HCT116 (cell line): ENCODE data around the gene VSIG2. TPM values are rescaled to one million over a fixed set of nuclear protein-coding genes. Genes with fewer than 3 reads are reported as not detected.

Experiments
- ATAC-seq: fragments of 200-7000 bp; cut with Tn5 transposase; 2 replicates; pipeline ENCODE4 v1.9.1; 2020; ENCODE audit warnings: mild to moderate bottlenecking, moderate library complexity
- BruUV-seq: library from RNA; stranded (reverse); fragments of 400-500 nt; replicated peaks from 2 replicates; lab custom pipeline; 2021; lab: Mats Ljungman, UMichigan
- CTCF ChIA-PET: fragments of 300-600 bp; sonication (Branson Sonifier 250); formaldehyde crosslinking; loops from one replicate; lab custom pipeline; 2021; ENCODE audit warnings: antibody characterized with exemption; lab: Charles Lee
- POLR2A ChIA-PET: fragments of 300-600, 350-600 bp; sonication (Branson Sonifier 250); formaldehyde crosslinking; loops from one replicate; lab custom pipeline; 2021; ENCODE audit warnings: antibody characterized with exemption; lab: Charles Lee
- RAD21 ChIA-PET, 2 experiments: fragments of 300-600 bp; sonication (Branson Sonifier 250); formaldehyde crosslinking; loops; one replicate each; lab custom pipeline; 2023; ENCODE audit warnings: low total read pairs in 2 of 2; ENCODE audit not compliant: uncharacterized antibody in 2 of 2, unreplicated experiment in 2 of 2, low non-redundant PET in 1 of 2; lab: Charles Lee
- DNase-seq: peaks from one replicate; pipeline ENCODE4 v3.0.0-alpha.2; 2010; ENCODE audit warnings: low read depth, low spot score
- H2AFZ ChIP-seq: fragments of 200-600 bp; shearing (Covaris generic), sonication (generic); 2 replicates; pipeline ENCODE4 v1.6.1; 2017; ENCODE audit warnings: low read depth, mixed run types, mixed read lengths, antibody characterized with exemption, low read length; ENCODE audit not compliant: poor library complexity, severe bottlenecking
- H3K27ac ChIP-seq: 2 replicates; pipeline ENCODE4 v1.5.1; 2012; ENCODE audit warnings: low read depth, low read length
- H3K27me3 ChIP-seq: fragments of 200-600 bp; sonication (generic); 2 replicates; pipeline ENCODE4 v1.6.1; 2016; ENCODE audit warnings: mixed run types, low read length, mixed read lengths; ENCODE audit not compliant: insufficient read depth
- H3K36me3 ChIP-seq, 2 experiments: fragments of 200-500 bp in 1 of 2; fragments of 200-600 bp in 1 of 2; sonication (Bioruptor generic) in 1 of 2; sonication (generic) in 1 of 2; 2 replicates each; pipeline versions ENCODE4 v1.5.1 to v1.6.1; 2014 to 2016; ENCODE audit warnings: low read length in 2 of 2, inconsistent platforms in 1 of 2, mixed read lengths in 1 of 2, mixed run types in 1 of 2; ENCODE audit not compliant: insufficient read depth in 2 of 2, control insufficient read depth in 1 of 2
- H3K4me1 ChIP-seq, 2 experiments: fragments of 200-600 bp in 1 of 2; sonication (generic) in 1 of 2; 2 replicates each; pipeline versions ENCODE4 v1.5.1 to v1.6.1; 2012 to 2017; ENCODE audit warnings: low read length in 2 of 2, inconsistent platforms in 1 of 2, mild to moderate bottlenecking in 1 of 2, mixed read lengths in 1 of 2, mixed run types in 1 of 2, moderate library complexity in 1 of 2; ENCODE audit not compliant: insufficient read depth in 2 of 2, control insufficient read depth in 1 of 2
- H3K4me2 ChIP-seq: fragments of 200-600 bp; sonication (generic); 2 replicates; pipeline ENCODE4 v1.6.1; 2017; ENCODE audit warnings: mixed run types, low read length, mixed read lengths
- H3K4me3 ChIP-seq, 2 experiments: fragments of 200-600 bp in 1 of 2; sonication (generic) in 1 of 2; replicated peaks in 1 of 2; 2 replicates each; pipeline ENCODE4 v1.5.1; 2011 to 2016; ENCODE audit warnings: low read length in 2 of 2, control low read depth in 1 of 2, low read depth in 1 of 2, mild to moderate bottlenecking in 1 of 2, mixed read lengths in 1 of 2, mixed run types in 1 of 2
- H3K79me2 ChIP-seq: fragments of 200-600 bp; sonication (generic); 2 replicates; pipeline ENCODE4 v1.6.1; 2017; ENCODE audit warnings: mild to moderate bottlenecking, mixed run types, low read length, moderate library complexity, mixed read lengths; ENCODE audit not compliant: insufficient read depth
- H3K9ac ChIP-seq: fragments of 200-600 bp; sonication (generic); 2 replicates; pipeline ENCODE4 v1.6.1; 2016; ENCODE audit warnings: low read length, mixed read lengths
- H3K9me2 ChIP-seq: fragments of 200-600 bp; sonication (generic), shearing (Covaris generic); 2 replicates; pipeline ENCODE4 v1.6.1; 2017; ENCODE audit warnings: mixed run types, mild to moderate bottlenecking, moderate library complexity; ENCODE audit not compliant: insufficient read depth
- H3K9me3 ChIP-seq, 2 experiments: fragments of 200-500 bp in 1 of 2; fragments of 200-600 bp in 1 of 2; sonication (Bioruptor generic) in 1 of 2; sonication (generic) in 1 of 2; 2 replicates each; pipeline ENCODE4 v1.6.1; 2014 to 2017; ENCODE audit warnings: low read length in 2 of 2, mixed read lengths in 2 of 2, inconsistent platforms in 1 of 2, low read depth in 1 of 2, mild to moderate bottlenecking in 1 of 2, mixed run types in 1 of 2, moderate library complexity in 1 of 2; ENCODE audit not compliant: control insufficient read depth in 1 of 2, insufficient read depth in 1 of 2
- H4K20me1 ChIP-seq: fragments of 200-600 bp; sonication (generic), shearing (Covaris generic); 2 replicates; pipeline ENCODE4 v1.6.1; 2017; ENCODE audit warnings: mixed run types, mild to moderate bottlenecking, moderate library complexity; ENCODE audit not compliant: insufficient read depth
- ATF3 ChIP-seq: IDR thresholded peaks from 2 replicates; pipeline ENCODE4 v1.6.1; 2012
- CEBPB ChIP-seq: IDR thresholded peaks from 2 replicates; pipeline ENCODE4 v1.6.1; 2012; ENCODE audit warnings: low read depth
- EGR1 ChIP-seq: IDR thresholded peaks from 2 replicates; pipeline ENCODE4 v1.6.1; 2012; ENCODE audit warnings: low read depth
- EZH2 ChIP-seq: fragments of 200-600 bp; sonication (generic); IDR thresholded peaks from 2 replicates; pipeline ENCODE4 v1.6.1; 2017; ENCODE audit warnings: antibody characterized with exemption, mixed run types
- MAX ChIP-seq: IDR thresholded peaks from 2 replicates; pipeline ENCODE4 v1.6.1; 2012
- POLR2AphosphoS5 ChIP-seq: IDR thresholded peaks from 2 replicates; pipeline ENCODE4 v1.6.1; 2011; ENCODE audit warnings: mild to moderate bottlenecking, low read depth, low read length, moderate library complexity
- RAD21 ChIP-seq: IDR thresholded peaks from 2 replicates; pipeline ENCODE4 v1.6.1; 2012; ENCODE audit warnings: low read depth, mild to moderate bottlenecking
- SIN3A ChIP-seq: IDR thresholded peaks from 2 replicates; pipeline ENCODE4 v1.6.1; 2012; ENCODE audit warnings: low read depth
- SP1 ChIP-seq: IDR thresholded peaks from 2 replicates; pipeline ENCODE4 v1.6.1; 2012; ENCODE audit warnings: low read depth
- SRF ChIP-seq: IDR thresholded peaks from 2 replicates; pipeline ENCODE4 v1.6.1; 2012; ENCODE audit warnings: low read depth
- TCF7L2 ChIP-seq: IDR thresholded peaks from 2 replicates; pipeline ENCODE4 v1.7.0; 2011; ENCODE audit warnings: borderline replicate concordance, inconsistent platforms; ENCODE audit not compliant: insufficient read depth, insufficient read length; ENCODE audit errors: extremely low read depth
- ZFX ChIP-seq: fragments of 450-650 bp; IDR thresholded peaks from 2 replicates; pipeline ENCODE4 v1.6.1; 2017
- ZNF274 ChIP-seq: fragments of 200-500 bp; sonication (Bioruptor generic); IDR thresholded peaks from 2 replicates; pipeline ENCODE4 v1.6.1; 2014; ENCODE audit warnings: mild to moderate bottlenecking, low read depth, low read length, inconsistent platforms
- intact Hi-C: fragments of 100-400 bp; cut with micrococcal nuclease; formaldehyde crosslinking; loops from 2 replicates; pipeline ENCODE4 v1.10.0; 2022
- total RNA-seq: library from RNA; stranded (reverse); gene quantifications from one replicate; pipeline ENCODE4 v1.2.1, GENCODE V29; 2021; ENCODE audit not compliant: unreplicated experiment
- TF ChIP-seq, protein P1 (sequence below), 3 experiments: fragments of 200-600 bp in 1 of 3; sonication (generic) in 1 of 3; IDR thresholded peaks in 2 of 3; conservative IDR thresholded peaks in 1 of 3; 2 replicates each; pipeline ENCODE4 v1.5.1; 2012 to 2017; ENCODE audit warnings: low read depth in 2 of 3, low read length in 2 of 3, antibody characterized with exemption in 1 of 3, borderline replicate concordance in 1 of 3, control low read depth in 1 of 3, mild to moderate bottlenecking in 1 of 3, mixed read lengths in 1 of 3, mixed run types in 1 of 3, moderate library complexity in 1 of 3; ENCODE audit not compliant: insufficient read depth in 1 of 3
- TF ChIP-seq, protein P2 (sequence below): IDR thresholded peaks from 2 replicates; pipeline ENCODE4 v1.6.1; 2012; ENCODE audit warnings: low read depth

The VSIG2 gene
- total RNA-seq, 1 experiment from 2014 or later: not detected

GRCh38 chr11:124722176-124722575, 29.9 kb downstream of the VSIG2 start:
- intact Hi-C loops: no loop called here
- no peaks in the 10 kb centered on the region for H4K20me1 ChIP-seq
- H3K4me3 ChIP-seq: no peak overlapping the region
- CTCF ChIA-PET: no interaction called here
- no peak overlapping the region for H3K9ac ChIP-seq
- TF ChIP-seq SRF: no peak
- no peaks in the 10 kb centered on the region for H3K79me2 ChIP-seq
- no peak overlapping the region for H3K4me2 ChIP-seq
- RAD21 ChIA-PET: no interaction called here
- H3K27ac ChIP-seq: no peak overlapping the region
- H3K9me2 ChIP-seq: no peaks in the 10 kb centered on the region
- no TSS peak for BruUV-seq
- no peaks in the 10 kb centered on the region for H3K36me3 ChIP-seq
- H2AFZ ChIP-seq: no peak overlapping the region
- DNase-seq (no peak), ATAC-seq (no peak)
- no peaks in the 10 kb centered on the region for H3K9me3 ChIP-seq
- POLR2A ChIA-PET: no interaction called here
- peaks cover 88% of the 10 kb centered on the region for H3K27me3 ChIP-seq
- H3K4me1 ChIP-seq: peaks cover 7 to 11% of the 10 kb centered on the region in 2 experiments; a peak in 3 of 4 replicates

DNA sequence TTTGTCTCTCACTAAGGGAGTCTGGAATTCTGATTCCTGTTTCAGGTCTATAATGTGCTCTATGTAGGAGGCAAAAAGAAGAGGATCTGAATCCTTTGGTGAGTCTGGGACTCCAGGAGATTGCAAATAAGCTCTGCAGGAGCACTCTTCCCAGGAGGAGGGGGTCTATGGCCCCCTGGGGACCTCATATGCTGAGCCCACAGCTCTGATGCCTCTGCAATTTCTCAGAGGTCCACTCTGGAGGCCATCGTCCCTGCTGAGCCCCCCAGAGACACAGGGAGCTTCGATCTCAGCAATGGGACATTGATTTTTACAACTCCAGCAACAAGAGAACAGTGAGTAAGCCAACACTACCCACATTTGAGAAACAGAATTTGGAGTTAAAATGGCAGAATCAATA, 32.5 kb downstream of the VSIG2 start:
- H3K4me1 ChIP-seq: peaks cover 7 to 11% of the 10 kb centered on the region in 2 experiments; a peak in 3 of 4 replicates
- TF ChIP-seq ZFX (no peak), ZNF274 (no peak), SIN3A (no peak), EZH2 (no peak), RAD21 (no peak), CEBPB (no peak), ATF3 (no peak), TCF7L2 (no peak), MAX (no peak), EGR1 (no peak), POLR2AphosphoS5 (no peak), SP1 (no peak)
- TF ChIP-seq, protein P1, sequence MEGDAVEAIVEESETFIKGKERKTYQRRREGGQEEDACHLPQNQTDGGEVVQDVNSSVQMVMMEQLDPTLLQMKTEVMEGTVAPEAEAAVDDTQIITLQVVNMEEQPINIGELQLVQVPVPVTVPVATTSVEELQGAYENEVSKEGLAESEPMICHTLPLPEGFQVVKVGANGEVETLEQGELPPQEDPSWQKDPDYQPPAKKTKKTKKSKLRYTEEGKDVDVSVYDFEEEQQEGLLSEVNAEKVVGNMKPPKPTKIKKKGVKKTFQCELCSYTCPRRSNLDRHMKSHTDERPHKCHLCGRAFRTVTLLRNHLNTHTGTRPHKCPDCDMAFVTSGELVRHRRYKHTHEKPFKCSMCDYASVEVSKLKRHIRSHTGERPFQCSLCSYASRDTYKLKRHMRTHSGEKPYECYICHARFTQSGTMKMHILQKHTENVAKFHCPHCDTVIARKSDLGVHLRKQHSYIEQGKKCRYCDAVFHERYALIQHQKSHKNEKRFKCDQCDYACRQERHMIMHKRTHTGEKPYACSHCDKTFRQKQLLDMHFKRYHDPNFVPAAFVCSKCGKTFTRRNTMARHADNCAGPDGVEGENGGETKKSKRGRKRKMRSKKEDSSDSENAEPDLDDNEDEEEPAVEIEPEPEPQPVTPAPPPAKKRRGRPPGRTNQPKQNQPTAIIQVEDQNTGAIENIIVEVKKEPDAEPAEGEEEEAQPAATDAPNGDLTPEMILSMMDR (IDR thresholded peaks at IDR 0.05 in 2 of 3, conservative IDR thresholded peaks at IDR 0.05 in 1 of 3; ENCODE audit: borderline replicate concordance in 1 of 3, insufficient read depth in 1 of 3, low read depth in 2 of 3, low read length in 2 of 3): no peak
- TF ChIP-seq, protein P2, sequence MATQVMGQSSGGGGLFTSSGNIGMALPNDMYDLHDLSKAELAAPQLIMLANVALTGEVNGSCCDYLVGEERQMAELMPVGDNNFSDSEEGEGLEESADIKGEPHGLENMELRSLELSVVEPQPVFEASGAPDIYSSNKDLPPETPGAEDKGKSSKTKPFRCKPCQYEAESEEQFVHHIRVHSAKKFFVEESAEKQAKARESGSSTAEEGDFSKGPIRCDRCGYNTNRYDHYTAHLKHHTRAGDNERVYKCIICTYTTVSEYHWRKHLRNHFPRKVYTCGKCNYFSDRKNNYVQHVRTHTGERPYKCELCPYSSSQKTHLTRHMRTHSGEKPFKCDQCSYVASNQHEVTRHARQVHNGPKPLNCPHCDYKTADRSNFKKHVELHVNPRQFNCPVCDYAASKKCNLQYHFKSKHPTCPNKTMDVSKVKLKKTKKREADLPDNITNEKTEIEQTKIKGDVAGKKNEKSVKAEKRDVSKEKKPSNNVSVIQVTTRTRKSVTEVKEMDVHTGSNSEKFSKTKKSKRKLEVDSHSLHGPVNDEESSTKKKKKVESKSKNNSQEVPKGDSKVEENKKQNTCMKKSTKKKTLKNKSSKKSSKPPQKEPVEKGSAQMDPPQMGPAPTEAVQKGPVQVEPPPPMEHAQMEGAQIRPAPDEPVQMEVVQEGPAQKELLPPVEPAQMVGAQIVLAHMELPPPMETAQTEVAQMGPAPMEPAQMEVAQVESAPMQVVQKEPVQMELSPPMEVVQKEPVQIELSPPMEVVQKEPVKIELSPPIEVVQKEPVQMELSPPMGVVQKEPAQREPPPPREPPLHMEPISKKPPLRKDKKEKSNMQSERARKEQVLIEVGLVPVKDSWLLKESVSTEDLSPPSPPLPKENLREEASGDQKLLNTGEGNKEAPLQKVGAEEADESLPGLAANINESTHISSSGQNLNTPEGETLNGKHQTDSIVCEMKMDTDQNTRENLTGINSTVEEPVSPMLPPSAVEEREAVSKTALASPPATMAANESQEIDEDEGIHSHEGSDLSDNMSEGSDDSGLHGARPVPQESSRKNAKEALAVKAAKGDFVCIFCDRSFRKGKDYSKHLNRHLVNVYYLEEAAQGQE: no peak
- no peak overlapping the region for H3K4me3 ChIP-seq
- H3K27ac ChIP-seq: no peak overlapping the region
- DNase-seq (no peak), ATAC-seq (no peak)
- ChIA-PET RAD21 (no interaction called here), POLR2A (no interaction called here), CTCF (no interaction called here)
- no TSS peak for BruUV-seq
- no peak overlapping the region for H2AFZ ChIP-seq
- H4K20me1 ChIP-seq: no peaks in the 10 kb centered on the region
- H3K27me3 ChIP-seq: peaks cover 85% of the 10 kb centered on the region
- H3K9me3 ChIP-seq: no peaks in the 10 kb centered on the region
- no peaks in the 10 kb centered on the region for H3K36me3 ChIP-seq
- intact Hi-C loops: no loop called here
- no peak overlapping the region for H3K9ac ChIP-seq
- H3K9me2 ChIP-seq: no peaks in the 10 kb centered on the region
- no peaks in the 10 kb centered on the region for H3K79me2 ChIP-seq
- H3K4me2 ChIP-seq: no peak overlapping the region
